Upper lobe of left lung (tissue), 4 donors: ENCODE results near the gene TRAPPC13.

Experiments
- EP300 ChIP-seq, 4 donors: sonication (generic); formaldehyde crosslinking; IDR thresholded peaks; one replicate each; pipeline ENCODE4 v1.5.1; 2017; ENCODE audit warnings: antibody characterized with exemption in 4 of 4, control low read depth in 2 of 4
- POLR2AphosphoS5 ChIP-seq, 2 donors: sonication (generic); formaldehyde crosslinking; IDR thresholded peaks; one replicate each; pipeline ENCODE4 v1.5.1; 2017; ENCODE audit warnings: antibody characterized with exemption in 2 of 2
- TF ChIP-seq, protein P1 (sequence below), 6 experiments: fragments of 450-650 bp in 4 of 6; fragments of 200-600 bp in 2 of 6; sonication (generic) in 2 of 6; IDR thresholded peaks; one replicate each; pipeline ENCODE4 v1.5.1; 2016 to 2019; ENCODE audit warnings: antibody characterized with exemption in 6 of 6

DNA sequence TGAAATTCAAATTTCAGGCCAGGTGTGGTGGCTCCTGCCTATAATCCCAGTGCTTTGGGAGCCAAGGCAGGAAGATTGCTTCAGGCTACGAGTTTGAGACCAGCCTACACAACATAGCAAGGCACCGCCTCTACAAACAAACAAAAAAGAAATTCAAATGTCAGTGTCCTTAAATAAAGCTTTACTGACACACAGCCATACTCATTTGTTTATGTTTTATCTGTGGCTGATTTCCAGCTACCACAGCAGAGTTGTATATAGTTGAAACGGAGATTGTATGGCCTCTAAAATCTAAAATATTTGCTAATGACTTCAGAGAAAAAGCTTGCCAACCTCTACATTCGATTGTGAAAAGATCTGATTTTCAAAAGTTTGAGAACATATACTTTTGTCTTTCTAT lies 15.4 kb downstream of the TRAPPC13 start:
- TF ChIP-seq, protein P1, sequence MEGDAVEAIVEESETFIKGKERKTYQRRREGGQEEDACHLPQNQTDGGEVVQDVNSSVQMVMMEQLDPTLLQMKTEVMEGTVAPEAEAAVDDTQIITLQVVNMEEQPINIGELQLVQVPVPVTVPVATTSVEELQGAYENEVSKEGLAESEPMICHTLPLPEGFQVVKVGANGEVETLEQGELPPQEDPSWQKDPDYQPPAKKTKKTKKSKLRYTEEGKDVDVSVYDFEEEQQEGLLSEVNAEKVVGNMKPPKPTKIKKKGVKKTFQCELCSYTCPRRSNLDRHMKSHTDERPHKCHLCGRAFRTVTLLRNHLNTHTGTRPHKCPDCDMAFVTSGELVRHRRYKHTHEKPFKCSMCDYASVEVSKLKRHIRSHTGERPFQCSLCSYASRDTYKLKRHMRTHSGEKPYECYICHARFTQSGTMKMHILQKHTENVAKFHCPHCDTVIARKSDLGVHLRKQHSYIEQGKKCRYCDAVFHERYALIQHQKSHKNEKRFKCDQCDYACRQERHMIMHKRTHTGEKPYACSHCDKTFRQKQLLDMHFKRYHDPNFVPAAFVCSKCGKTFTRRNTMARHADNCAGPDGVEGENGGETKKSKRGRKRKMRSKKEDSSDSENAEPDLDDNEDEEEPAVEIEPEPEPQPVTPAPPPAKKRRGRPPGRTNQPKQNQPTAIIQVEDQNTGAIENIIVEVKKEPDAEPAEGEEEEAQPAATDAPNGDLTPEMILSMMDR (IDR thresholded peaks at IDR 0.05), result no peak
- no peak for TF ChIP-seq POLR2AphosphoS5 (IDR thresholded peaks at IDR 0.05)
- no peak for TF ChIP-seq EP300 (IDR thresholded peaks at IDR 0.05)
